Astrocyte of the hippocampus (primary cell): Measurements from ENCODE around the gene SLC6A4.
"Not testable (repeated sequence)": the region's sequence is repeated elsewhere in the genome, so short reads cannot be mapped to it uniquely, and the experiment has no call there.

Experiments used
- DNase-seq: peaks from one replicate; pipeline ENCODE4 v3.0.0; 2011; ENCODE audit warnings: low read depth, low spot score

The SLC6A4 gene

GRCh38 chr17:30219833-30220232, 15.7 kb downstream of the SLC6A4 start:
- no peak for DNase-seq

- DNase-seq, result no peak
Observed at GRCh38 chr17:30219315-30219714, 16.2 kb downstream of the SLC6A4 start.

- no peak for DNase-seq
Observed at GRCh38 chr17:30218799-30219198, 16.7 kb downstream of the SLC6A4 start.

- DNase-seq, result no peak
Observed at GRCh38 chr17:30217746-30218245, 17.7 kb downstream of the SLC6A4 start.

- DNase-seq, result no peak
Observed at GRCh38 chr17:30217054-30217453, 18.4 kb downstream of the SLC6A4 start.

GRCh38 chr17:30212750-30213149, 22.7 kb downstream of the SLC6A4 start:
- no peak for DNase-seq

- no peak for DNase-seq
Observed at GRCh38 chr17:30211371-30211770, 24.1 kb downstream of the SLC6A4 start.

GRCh38 chr17:30210901-30211300, 24.6 kb downstream of the SLC6A4 start:
- DNase-seq, result no peak

GRCh38 chr17:30210366-30210765, 25.1 kb downstream of the SLC6A4 start:
- no peak for DNase-seq

- DNase-seq, result no peak
Observed at GRCh38 chr17:30209930-30210329, 25.6 kb downstream of the SLC6A4 start.

- no peak for DNase-seq
Observed at GRCh38 chr17:30208214-30208613, 27.3 kb downstream of the SLC6A4 start.

- no peak for DNase-seq
Observed at GRCh38 chr17:30207655-30208054, 27.8 kb downstream of the SLC6A4 start.

GRCh38 chr17:30203471-30203981, 32.0 kb downstream of the SLC6A4 start:
- no peak for DNase-seq

GRCh38 chr17:30200656-30201055, 34.8 kb downstream of the SLC6A4 start:
- not testable (repeated sequence) for DNase-seq

- DNase-seq, result no peak
Observed at GRCh38 chr17:30200106-30200505, 35.4 kb downstream of the SLC6A4 start.

GRCh38 chr17:30199600-30199999, 35.9 kb downstream of the SLC6A4 start:
- no peak for DNase-seq

- DNase-seq, result no peak
Observed at GRCh38 chr17:30197416-30197815, 38.1 kb downstream of the SLC6A4 start.

GRCh38 chr17:30196504-30196903, 39.0 kb downstream of the SLC6A4 start:
- no peak for DNase-seq

GRCh38 chr17:30191072-30191471, 44.4 kb downstream of the SLC6A4 start:
- no peak for DNase-seq

- DNase-seq, result no peak
Observed at GRCh38 chr17:30188211-30188939, 47.1 kb downstream of the SLC6A4 start.

- DNase-seq, result no peak
Observed at GRCh38 chr17:30187573-30187972, 47.9 kb downstream of the SLC6A4 start.

- DNase-seq, result no peak
Observed at GRCh38 chr17:30186761-30187160, 48.7 kb downstream of the SLC6A4 start.

GRCh38 chr17:30176855-30177254, 58.6 kb downstream of the SLC6A4 start:
- no peak for DNase-seq
